GM21447 (cell line): ENCODE measurements around the gene ITPK1.
A peak's percentile ranks its signal among the peaks of the same experiment; 100 is the strongest.
"Not testable (repeated sequence)": the region's sequence is repeated elsewhere in the genome, so short reads cannot be mapped to it uniquely, and the experiment has no call there.

Source experiments
- ATAC-seq: cut with Tn5 transposase; IDR thresholded peaks from one replicate; pipeline ENCODE4 v1.9.1; 2021; ENCODE audit not compliant: unreplicated experiment

ITPK1 gene

GRCh38 chr14:93131257-93131820 lies 15.6 kb upstream of the ITPK1 start:
- not testable (repeated sequence) for ATAC-seq

- ATAC-seq = no peak
Observed at GRCh38 chr14:93128725-93129459, 13.2 kb upstream of the ITPK1 start.

- no peak for ATAC-seq
Observed at GRCh38 chr14:93126111-93126510, 10.4 kb upstream of the ITPK1 start.

- no peak for ATAC-seq
Observed at GRCh38 chr14:93122826-93123225, 7.1 kb upstream of the ITPK1 start.

- ATAC-seq = no peak
Observed at GRCh38 chr14:93121030-93121834, 5.5 kb upstream of the ITPK1 start.

- no peak for ATAC-seq
Observed at GRCh38 chr14:93120517-93120916, 4.8 kb upstream of the ITPK1 start.

- ATAC-seq = no peak
Observed at GRCh38 chr14:93116676-93117200, 1.0 kb upstream of the ITPK1 start.

- peak; percentile 73 for ATAC-seq
Observed at GRCh38 chr14:93115069-93115820, 480 bp downstream of the ITPK1 start.

- peak; percentile 5 for ATAC-seq
Observed at GRCh38 chr14:93114713-93115068, 1.0 kb downstream of the ITPK1 start.

- ATAC-seq = no peak
Observed at GRCh38 chr14:93114068-93114710, 1.5 kb downstream of the ITPK1 start.

- no peak for ATAC-seq
Observed at GRCh38 chr14:93113678-93114067, 2.1 kb downstream of the ITPK1 start.

GRCh38 chr14:93112891-93113677 lies 2.6 kb downstream of the ITPK1 start:
- no peak for ATAC-seq

- not testable (repeated sequence) for ATAC-seq
Observed at GRCh38 chr14:93111541-93111940, 4.2 kb downstream of the ITPK1 start.

GRCh38 chr14:93110856-93111419 lies 4.8 kb downstream of the ITPK1 start:
- ATAC-seq = no peak

- ATAC-seq = no peak
Observed at GRCh38 chr14:93109572-93110481, 5.9 kb downstream of the ITPK1 start.

GRCh38 chr14:93108105-93108504 lies 7.6 kb downstream of the ITPK1 start:
- ATAC-seq = no peak

GRCh38 chr14:93107453-93107852 lies 8.3 kb downstream of the ITPK1 start:
- no peak for ATAC-seq

- ATAC-seq = no peak
Observed at GRCh38 chr14:93106541-93107156, 9.1 kb downstream of the ITPK1 start.
